HepG2 (cell line): Measurements from ENCODE around the gene VAPA. TPM values are rescaled to one million over a fixed set of nuclear protein-coding genes. Genes with fewer than 3 reads are reported as not detected.
A peak's percentile ranks its signal among the peaks of the same experiment; 100 is the strongest.

Experiments used
- ATAC-seq: fragments of 200-7000 bp; cut with Tn5 transposase; 3 replicates; pipeline ENCODE4 v1.9.1; 2020; ENCODE audit warnings: mild to moderate bottlenecking, moderate library complexity
- BruUV-seq: library from RNA; stranded (reverse); fragments of 400-500 nt; replicated peaks from 2 replicates; lab custom pipeline; 2021; lab: Mats Ljungman, UMichigan
- CTCF ChIA-PET: fragments of 300-600 bp; formaldehyde crosslinking; extraction: SDS; loops from one replicate; lab custom pipeline; 2021; ENCODE audit warnings: low total read pairs, inconsistent platforms, low intra/inter-chr PET ratio; lab: Yijun Ruan, JAX
- POLR2A ChIA-PET: fragments of 350-600 bp; sonication (Branson Sonifier 250); formaldehyde crosslinking; loops from one replicate; lab custom pipeline; 2020; ENCODE audit warnings: antibody characterized with exemption, inconsistent platforms; lab: Yijun Ruan, JAX
- DNase-seq: peaks from one replicate; pipeline ENCODE4 v3.0.0-alpha.2; 2015; ENCODE audit warnings: low spot score
- FAIRE-seq: peaks from 3 replicates; lab custom pipeline; 2011; peaks lifted over from hg19 to GRCh38; lab: Jason Lieb, UNC
- H2AFZ ChIP-seq: one replicate; pipeline ENCODE4 v1.6.1; 2011; ENCODE audit warnings: low read length, inconsistent platforms
- H3K27ac ChIP-seq: fragments of 300-600 bp; 3 replicates; pipeline ENCODE4 v1.8.0; 2011; ENCODE audit warnings: mixed run types, mild to moderate bottlenecking, mixed read lengths, low read length, inconsistent platforms; ENCODE audit not compliant: insufficient read depth; ENCODE audit errors: extremely low read length
- H3K27me3 ChIP-seq, 2 experiments: fragments of 200-600 bp in 1 of 2; 2 replicates in 1 of 2; 3 replicates in 1 of 2; pipeline versions ENCODE4 v1.6.0 to v1.8.0; 2011; ENCODE audit warnings: low read length in 2 of 2, mild to moderate bottlenecking in 2 of 2, moderate library complexity in 2 of 2, inconsistent platforms in 1 of 2; ENCODE audit not compliant: insufficient read depth in 2 of 2, control insufficient read depth in 1 of 2
- H3K36me3 ChIP-seq, 2 experiments: fragments of 200-600 bp in 1 of 2; replicated peaks in 1 of 2; 2 replicates in 1 of 2; 3 replicates in 1 of 2; pipeline versions ENCODE4 v1.5.1 to v1.8.0; 2011; ENCODE audit warnings: low read length in 2 of 2, inconsistent platforms in 1 of 2; ENCODE audit not compliant: insufficient read depth in 2 of 2, control insufficient read depth in 1 of 2
- H3K4me1 ChIP-seq: 2 replicates; pipeline ENCODE4 v1.5.1; 2012; ENCODE audit warnings: low read length, inconsistent platforms; ENCODE audit not compliant: insufficient read depth
- H3K4me2 ChIP-seq: 2 replicates; pipeline ENCODE4 v1.6.0; 2011; ENCODE audit warnings: low read depth, low read length, inconsistent platforms
- H3K4me3 ChIP-seq, 3 experiments: fragments of 200-600 bp in 1 of 3; sonication (generic), shearing (Covaris generic) in 1 of 3; replicated peaks in 1 of 3; 2 replicates each; pipeline ENCODE4 v1.5.1; 2011 to 2016; ENCODE audit warnings: low read length in 3 of 3, inconsistent platforms in 2 of 3, low read depth in 2 of 3, mild to moderate bottlenecking in 2 of 3, control low read depth in 1 of 3, mixed read lengths in 1 of 3; ENCODE audit not compliant: insufficient read depth in 1 of 3
- H3K79me2 ChIP-seq: one replicate; pipeline ENCODE4 v1.6.1; 2011; ENCODE audit warnings: low read length, inconsistent platforms; ENCODE audit not compliant: insufficient read depth
- H3K9ac ChIP-seq: 2 replicates; pipeline ENCODE4 v1.6.0; 2011; ENCODE audit warnings: mild to moderate bottlenecking, low read depth, low read length, inconsistent platforms; ENCODE audit not compliant: insufficient read depth
- H3K9me3 ChIP-seq: 2 replicates; pipeline ENCODE4 v1.5.1; 2012; ENCODE audit warnings: mild to moderate bottlenecking, low read length
- H4K20me1 ChIP-seq: 2 replicates; pipeline ENCODE4 v1.6.0; 2011; ENCODE audit warnings: inconsistent platforms, mild to moderate bottlenecking, low read length, moderate library complexity; ENCODE audit not compliant: insufficient read depth
- HCFC1 ChIP-seq: fragments of 150-350 bp; IDR thresholded peaks from 2 replicates; pipeline ENCODE4 v1.6.1; 2014; ENCODE audit warnings: low read depth, low read length
- KLF9 ChIP-seq: IDR thresholded peaks from 2 replicates; pipeline ENCODE4 v1.6.1; 2016; ENCODE audit warnings: low read depth
- PAWR ChIP-seq: sonication (generic); formaldehyde crosslinking; IDR thresholded peaks from 2 replicates; pipeline ENCODE4 v1.4.0; 2020; ENCODE audit warnings: missing genetic modification reagents, mild to moderate bottlenecking, borderline replicate concordance
- ZNF235 ChIP-seq: sonication (generic); formaldehyde crosslinking; IDR thresholded peaks from 2 replicates; pipeline ENCODE4 v1.8.1; 2023; ENCODE audit warnings: mild to moderate bottlenecking, missing genetic modification reagents, borderline replicate concordance
- ZNF543 ChIP-seq: sonication (generic); formaldehyde crosslinking; IDR thresholded peaks from 2 replicates; pipeline ENCODE4 v1.4.0; 2020; ENCODE audit warnings: mild to moderate bottlenecking, missing genetic modification reagents
- ZNF572 ChIP-seq: sonication (generic); formaldehyde crosslinking; IDR thresholded peaks from 2 replicates; pipeline ENCODE4 v1.5.1; 2020; ENCODE audit warnings: mild to moderate bottlenecking, missing genetic modification reagents
- WGBS: methylation state at CpG from one replicate; pipeline ENCODE4 v1.1.6; 2017; ENCODE audit warnings: low lambda C conversion rate; 5-methylcytosine and 5-hydroxymethylcytosine counted together
- in situ Hi-C: cut with HindIII; loops from 2 replicates; pipeline ENCODE4 v1.10.0; 2017; ENCODE audit warnings: low pct_unique_long_range_greater_than_20kb; ENCODE audit not compliant: extremely low pct_ligation_motif_present
- intact Hi-C: fragments of 100-400 bp; cut with micrococcal nuclease; formaldehyde crosslinking; loops from one replicate; pipeline ENCODE4 v1.10.0; 2022; ENCODE audit not compliant: unreplicated experiment
- polyA plus RNA-seq, 8 experiments: library from polyadenylated mRNA; depleted of rRNA in 3 of 8; stranded (reverse) in 7 of 8; unstranded in 1 of 8; fragments of >200 nt; fragmentation: Illumina TruSeq in 4 of 8; extraction: Trizol in 4 of 8; gene quantifications; 2 replicates each; pipeline versions ENCODE4 v1.2.1 to v1.2.3, GENCODE V29; 2011 to 2016; ENCODE audit warnings: low read depth in 4 of 8, missing spikeins in 1 of 8, mixed read lengths in 1 of 8; ENCODE audit not compliant: insufficient read depth in 1 of 8
- total RNA-seq, 5 experiments: library from RNA; depleted of rRNA; stranded (reverse); fragments of >200 nt; fragmentation: Illumina TruSeq; extraction: Trizol; gene quantifications; 2 replicates each; pipeline ENCODE4 v1.2.3, GENCODE V29; 2016; ENCODE audit warnings: low read depth in 1 of 5
- TF ChIP-seq, protein P1 (sequence below): IDR thresholded peaks from 2 replicates; pipeline ENCODE4 v1.6.1; 2012; ENCODE audit warnings: inconsistent platforms
- TF ChIP-seq, protein P2 (sequence below): sonication (generic); formaldehyde crosslinking; IDR thresholded peaks from 2 replicates; pipeline ENCODE4 v1.5.0; 2020; ENCODE audit warnings: mild to moderate bottlenecking, missing genetic modification reagents

The VAPA gene
- total and polyA plus RNA-seq, 2 of the 13 experiments (the other 11 are each of a cell fraction or from before 2014, with no cell fraction given): 167 to 294 TPM

DNA sequence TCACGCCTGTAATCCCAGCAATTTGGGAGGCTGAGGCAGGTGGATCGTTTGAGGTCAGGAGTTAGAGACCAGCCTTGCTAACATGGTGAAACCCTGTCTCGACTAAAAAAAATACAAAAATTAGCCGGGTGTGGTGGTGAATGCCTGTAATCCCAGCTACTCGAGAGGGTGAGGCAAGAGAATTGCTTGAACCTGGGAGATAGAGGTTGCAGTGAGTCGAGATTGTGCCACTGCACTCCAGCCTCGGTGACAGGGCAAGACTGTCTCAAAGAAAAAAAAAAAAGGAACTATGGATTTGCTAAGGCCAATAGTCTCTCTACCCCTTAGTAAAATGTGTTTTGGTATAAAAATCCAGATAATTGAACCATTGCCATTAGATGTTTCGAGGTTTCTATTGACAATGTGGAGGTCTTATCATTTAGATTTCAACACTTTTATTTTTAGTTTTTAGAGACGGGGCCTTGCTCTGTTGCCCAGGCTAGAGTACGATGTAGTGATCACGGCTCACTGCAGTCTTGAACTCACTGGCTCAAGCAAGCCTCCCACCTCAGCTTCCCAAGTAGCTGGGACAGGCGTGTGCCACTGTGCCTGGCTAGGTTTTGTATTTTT lies 29.2 kb upstream of the VAPA start:
- no peaks in the 10 kb centered on the region for H3K9me3 ChIP-seq
- in situ Hi-C loops (no loop called here), intact Hi-C loops (no loop called here)
- H3K27me3 ChIP-seq: no peaks in the 10 kb centered on the region
- H3K9ac ChIP-seq: no peak overlapping the region
- BruUV-seq: no TSS peak
- no peaks in the 10 kb centered on the region for H3K79me2 ChIP-seq
- no peak overlapping the region for H3K27ac ChIP-seq
- H3K4me3 ChIP-seq: no peak overlapping the region
- DNase-seq (no peak), FAIRE-seq (no peak), ATAC-seq (no peak)
- no peaks in the 10 kb centered on the region for H3K36me3 ChIP-seq
- TF ChIP-seq HCFC1: no peak
- no peak for TF ChIP-seq ZNF235 (CRISPR knock-in tag)
- TF ChIP-seq ZNF572: no peak
- TF ChIP-seq ZNF543 (CRISPR knock-in tag): no peak
- 0 out of 2 replicates have a peak, but pooled peaks cover 9% of the 10 kb centered on the region for H3K4me1 ChIP-seq
- 56% methylated on average over 12 of the region's 12 CpGs for WGBS
- H4K20me1 ChIP-seq: no peaks in the 10 kb centered on the region
- ChIA-PET POLR2A (interaction anchor here (1.4 kb wide), 1 partner anchor 15 kb away, joined by 5 read pairs; no protein-coding TSS in a partner anchor), CTCF (no interaction called here)
- H3K4me2 ChIP-seq: no peak overlapping the region
- no peak overlapping the region for H2AFZ ChIP-seq

DNA sequence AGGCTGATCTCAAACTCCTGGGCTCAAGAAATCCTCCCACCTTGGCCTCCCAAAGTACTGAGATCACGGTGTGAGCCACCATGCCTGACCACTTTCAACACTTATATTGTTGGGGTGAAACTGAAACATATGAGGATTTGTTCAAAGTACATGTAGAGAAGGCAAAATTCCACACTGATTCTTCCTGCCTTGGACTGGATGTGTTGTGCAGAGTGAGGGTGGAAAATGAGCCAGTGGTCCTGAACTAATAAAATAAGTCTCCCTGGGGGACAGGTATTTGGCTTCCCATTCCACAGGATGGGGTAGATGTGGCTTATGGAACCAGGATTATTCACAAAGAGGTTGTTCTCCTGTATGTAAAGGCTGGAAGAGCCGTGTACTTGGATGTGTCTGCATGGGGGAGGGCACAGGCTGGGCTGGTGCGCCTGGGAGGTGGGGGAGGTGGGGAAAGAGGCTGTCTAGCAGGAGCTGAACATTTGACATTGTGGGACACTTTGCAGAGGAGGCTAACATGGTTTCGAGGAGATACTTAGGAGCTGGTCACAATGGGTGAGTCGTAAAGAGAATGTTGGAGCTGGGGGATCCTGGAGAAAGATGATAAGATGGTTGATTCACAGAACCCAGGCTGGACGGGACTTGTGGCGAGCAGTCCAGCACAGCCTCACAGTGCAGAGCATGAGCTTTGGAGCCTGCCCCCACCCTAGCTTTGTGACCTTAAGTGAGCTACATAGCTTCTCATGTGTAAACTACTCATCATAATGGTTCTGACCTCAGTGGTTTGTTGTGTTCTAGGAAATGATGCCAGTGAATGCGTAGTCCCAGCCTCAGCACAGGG lies 28.4 kb upstream of the VAPA start, which contains the start of gene TXNDC2:
Gene TXNDC2 (plus strand): TSS at position 804 of the 835 bp plus-strand sequence. CDS start 708 bp downstream, outside the sequence.
- intact Hi-C loops: no loop called here
- CTCF ChIA-PET: no interaction called here
- no peak for DNase-seq
- POLR2A ChIA-PET: interaction anchor here (1.4 kb wide), 1 partner anchor 15 kb away, joined by 5 read pairs; no protein-coding TSS in a partner anchor
- no TSS peak for BruUV-seq
- WGBS: 49% methylated on average over 8 of the region's 8 CpGs
- no peak within 1 kb of the TSS for H2AFZ ChIP-seq
- H4K20me1 ChIP-seq: no peaks in the 10 kb centered on the region
- H3K79me2 ChIP-seq: no peaks in the 10 kb centered on the region
- TF ChIP-seq, protein P1, sequence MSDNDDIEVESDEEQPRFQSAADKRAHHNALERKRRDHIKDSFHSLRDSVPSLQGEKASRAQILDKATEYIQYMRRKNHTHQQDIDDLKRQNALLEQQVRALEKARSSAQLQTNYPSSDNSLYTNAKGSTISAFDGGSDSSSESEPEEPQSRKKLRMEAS: no peak
- TF ChIP-seq PAWR (CRISPR knock-in tag) (no peak), KLF9 (CRISPR knock-in tag) (no peak)
- TF ChIP-seq, protein P2, sequence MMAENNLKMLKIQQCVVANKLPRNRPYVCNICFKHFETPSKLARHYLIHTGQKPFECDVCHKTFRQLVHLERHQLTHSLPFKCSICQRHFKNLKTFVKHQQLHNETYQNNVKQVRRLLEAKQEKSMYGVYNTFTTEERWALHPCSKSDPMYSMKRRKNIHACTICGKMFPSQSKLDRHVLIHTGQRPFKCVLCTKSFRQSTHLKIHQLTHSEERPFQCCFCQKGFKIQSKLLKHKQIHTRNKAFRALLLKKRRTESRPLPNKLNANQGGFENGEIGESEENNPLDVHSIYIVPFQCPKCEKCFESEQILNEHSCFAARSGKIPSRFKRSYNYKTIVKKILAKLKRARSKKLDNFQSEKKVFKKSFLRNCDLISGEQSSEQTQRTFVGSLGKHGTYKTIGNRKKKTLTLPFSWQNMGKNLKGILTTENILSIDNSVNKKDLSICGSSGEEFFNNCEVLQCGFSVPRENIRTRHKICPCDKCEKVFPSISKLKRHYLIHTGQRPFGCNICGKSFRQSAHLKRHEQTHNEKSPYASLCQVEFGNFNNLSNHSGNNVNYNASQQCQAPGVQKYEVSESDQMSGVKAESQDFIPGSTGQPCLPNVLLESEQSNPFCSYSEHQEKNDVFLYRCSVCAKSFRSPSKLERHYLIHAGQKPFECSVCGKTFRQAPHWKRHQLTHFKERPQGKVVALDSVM (CRISPR knock-in tag): no peak
- peak; percentile 38; the same call in 2 of the 3 replicates for ATAC-seq
- no peaks in the 10 kb centered on the region for H3K27me3 ChIP-seq
- H3K4me2 ChIP-seq: no peak within 1 kb of the TSS
- in situ Hi-C loops: no loop called here
- H3K4me3 ChIP-seq: no peak within 1 kb of the TSS
- no peaks in the 10 kb centered on the region for H3K36me3 ChIP-seq
- no peak for FAIRE-seq
- H3K9ac ChIP-seq: no peak within 1 kb of the TSS
- H3K9me3 ChIP-seq: no peaks in the 10 kb centered on the region
- 0 out of 2 replicates have a peak, but pooled peaks cover 9% of the 10 kb centered on the region for H3K4me1 ChIP-seq
- no peak within 1 kb of the TSS for H3K27ac ChIP-seq
